ENCODE results near the gene PSD.

GRCh38 chr10:102401342-102401654 is 17.3 kb downstream of the PSD start:
- TF ChIP-seq ZNF354B (CRISPR knock-in tag; IDR thresholded peaks at IDR 0.05) = no peak
- no peak for TF ChIP-seq MLLT1 (IDR thresholded peaks at IDR 0.05)
- no peak for TF ChIP-seq LEF1 (IDR thresholded peaks at IDR 0.05)
